GM12878 (cell line): ENCODE results near the gene APOL4. TPM values are rescaled to one million over a fixed set of nuclear protein-coding genes. Genes with fewer than 3 reads are reported as not detected.

ENCODE experiments used
- ATAC-seq: fragments of 200-7000 bp; cut with Tn5 transposase; 3 replicates; pipeline ENCODE4 v1.9.1; 2020; ENCODE audit warnings: mild to moderate bottlenecking, moderate library complexity
- BruUV-seq: library from RNA; stranded (reverse); fragments of 400-500 nt; replicated peaks from 2 replicates; lab custom pipeline; 2021; lab: Mats Ljungman, UMichigan
- CTCF ChIA-PET: fragments of 300-600 bp; sonication (Branson Sonifier 250); formaldehyde crosslinking; extraction: SDS; loops from one replicate; lab custom pipeline; 2021; ENCODE audit warnings: inconsistent platforms; lab: Yijun Ruan, JAX
- POLR2A ChIA-PET: fragments of 350-600 bp; formaldehyde crosslinking; extraction: SDS; loops from one replicate; lab custom pipeline; 2021; ENCODE audit warnings: inconsistent platforms; lab: Charles Lee
- RAD21 ChIA-PET: fragments of 300-600 bp; sonication (Branson Sonifier 250); formaldehyde crosslinking; loops from one replicate; lab custom pipeline; 2023; ENCODE audit warnings: antibody characterized with exemption; ENCODE audit not compliant: unreplicated experiment; lab: Charles Lee
- SMC1A ChIA-PET: fragments of 300-600 bp; sonication (Branson Sonifier 250); formaldehyde crosslinking; loops from one replicate; lab custom pipeline; 2023; ENCODE audit not compliant: unreplicated experiment, uncharacterized antibody; lab: Charles Lee
- DNase-seq: peaks from one replicate; pipeline ENCODE4 v3.0.0-alpha.2; 2011; ENCODE audit warnings: low read depth, low spot score
- FAIRE-seq: peaks from 3 replicates; lab custom pipeline; 2011; peaks lifted over from hg19 to GRCh38; lab: Jason Lieb, UNC
- H2AFZ ChIP-seq: 2 replicates; pipeline ENCODE4 v1.6.0; 2011; ENCODE audit warnings: low read depth, low read length, control low read depth; ENCODE audit not compliant: control insufficient read depth
- H3K27ac ChIP-seq: 2 replicates; pipeline ENCODE4 v1.5.1; 2011; ENCODE audit warnings: control low read depth; ENCODE audit not compliant: control insufficient read depth, insufficient read depth
- H3K27me3 ChIP-seq, 2 experiments: replicated peaks in 1 of 2; 2 replicates each; pipeline versions ENCODE4 v1.6.0 to v1.6.1; 2011; ENCODE audit warnings: low read length in 1 of 2; ENCODE audit not compliant: control insufficient read depth in 2 of 2, insufficient read depth in 2 of 2
- H3K36me3 ChIP-seq, 2 experiments: 2 replicates each; pipeline ENCODE4 v1.5.1; 2011; ENCODE audit warnings: low read length in 1 of 2; ENCODE audit not compliant: control insufficient read depth in 2 of 2, insufficient read depth in 2 of 2
- H3K4me1 ChIP-seq: 2 replicates; pipeline ENCODE4 v1.6.1; 2011; ENCODE audit warnings: mild to moderate bottlenecking, low read length, moderate library complexity, mixed read lengths; ENCODE audit not compliant: control insufficient read depth, insufficient read depth
- H3K4me2 ChIP-seq: 2 replicates; pipeline ENCODE4 v1.6.0; 2011; ENCODE audit warnings: control low read depth; ENCODE audit not compliant: control insufficient read depth, insufficient read depth
- H3K4me3 ChIP-seq: fragments of 200-600 bp; sonication (generic); 2 replicates; pipeline ENCODE4 v1.5.1; 2016
- H3K79me2 ChIP-seq: 2 replicates; pipeline ENCODE4 v1.6.0; 2011; ENCODE audit warnings: low read length; ENCODE audit not compliant: control insufficient read depth, insufficient read depth
- H3K9ac ChIP-seq: 2 replicates; pipeline ENCODE4 v1.8.0; 2011; ENCODE audit warnings: low read length, control low read depth, mixed read lengths; ENCODE audit not compliant: control insufficient read depth, insufficient read depth
- H3K9me3 ChIP-seq: replicated peaks from 3 replicates; pipeline ENCODE4 v1.5.1; 2011; ENCODE audit warnings: mild to moderate bottlenecking, low read length; ENCODE audit not compliant: control insufficient read depth, insufficient read depth
- H4K20me1 ChIP-seq: 2 replicates; pipeline ENCODE4 v1.6.0; 2011; ENCODE audit not compliant: control insufficient read depth, insufficient read depth
- CREM ChIP-seq: IDR thresholded peaks from 2 replicates; pipeline ENCODE4 v1.6.1; 2014; ENCODE audit warnings: antibody characterized with exemption, low read depth
- EGR1 ChIP-seq, 2 experiments: IDR thresholded peaks; 1 replicate in 1 of 2; 2 replicates in 1 of 2; pipeline ENCODE4 v1.6.1; 2011 to 2012; ENCODE audit warnings: low read depth in 2 of 2, low read length in 2 of 2, borderline replicate concordance in 1 of 2, mild to moderate bottlenecking in 1 of 2, moderate library complexity in 1 of 2
- EZH2 ChIP-seq: IDR thresholded peaks from 2 replicates; pipeline ENCODE4 v1.6.1; 2012; ENCODE audit warnings: low read depth, mild to moderate bottlenecking, control low read depth, inconsistent platforms, low read length, borderline replicate concordance; ENCODE audit not compliant: control insufficient read depth
- IRF4 ChIP-seq: IDR thresholded peaks from 2 replicates; pipeline ENCODE4 v1.6.1; 2011; ENCODE audit warnings: low read depth, low read length
- KDM1A ChIP-seq: fragments of 200-600 bp; sonication (generic); IDR thresholded peaks from 2 replicates; pipeline ENCODE4 v1.6.1; 2016; ENCODE audit warnings: borderline replicate concordance
- NFYA ChIP-seq: IDR thresholded peaks from 2 replicates; pipeline ENCODE4 v1.6.1; 2011; ENCODE audit warnings: low read depth, mild to moderate bottlenecking, low read length, improper control_type of control experiment, borderline replicate concordance
- WGBS: methylation state at CpG from one replicate; pipeline ENCODE4 v1.1.6; 2016; ENCODE audit warnings: low lambda C conversion rate; ENCODE audit not compliant: insufficient replicate concordance, insufficient coverage; ENCODE audit errors: missing lambda C conversion rate; 5-methylcytosine and 5-hydroxymethylcytosine counted together
- in situ Hi-C: fragments of 300-500 bp; cut with MboI; formaldehyde crosslinking; loops from 9 replicates; pipeline ENCODE4 v1.14.3; 2018; ENCODE audit warnings: mixed read lengths
- intact Hi-C: fragments of 100-400 bp; cut with micrococcal nuclease; formaldehyde crosslinking; loops from one replicate; pipeline ENCODE4 v1.14.2; 2022; ENCODE audit not compliant: unreplicated experiment
- polyA plus RNA-seq, 11 experiments: library from polyadenylated mRNA; depleted of rRNA in 4 of 11; unstranded in 6 of 11; stranded (reverse) in 5 of 11; fragments of >200 nt; fragmentation: Nextera tagmentation in 4 of 11; fragmentation: Illumina TruSeq in 1 of 11; extraction: Ambion mirVana in 4 of 11; extraction: Trizol in 1 of 11; gene quantifications; 1 replicate in 1 of 11; 2 replicates in 10 of 11; pipeline versions ENCODE4 v1.2.1 to v1.2.3, GENCODE V29; 2011 to 2016; ENCODE audit warnings: inconsistent platforms in 2 of 11, missing spikeins in 2 of 11, low read depth in 1 of 11
- total RNA-seq, 4 experiments: library from RNA; depleted of rRNA in 3 of 4; stranded (reverse); fragments of >200 nt in 3 of 4; fragmentation: Illumina TruSeq in 1 of 4; extraction: Trizol in 1 of 4; gene quantifications; 2 replicates each; pipeline versions ENCODE4 v1.2.1 to v1.2.3, GENCODE V29; 2013 to 2021
- TF ChIP-seq, protein P1 (sequence below): IDR thresholded peaks from 2 replicates; pipeline ENCODE4 v1.6.1; 2011; ENCODE audit warnings: mild to moderate bottlenecking, low read depth, low read length, moderate library complexity; ENCODE audit not compliant: insufficient replicate concordance

The APOL4 gene
- total and polyA plus RNA-seq, 10 of the 15 experiments (the other 5 are each of a cell fraction or from before 2014, with no cell fraction given), result 0.03 to 0.24 (median 0.19) TPM; not detected in 7

GRCh38 chr22:36198536-36198935, 3.1 kb downstream of the APOL4 start:
- H3K4me1 ChIP-seq, result peaks cover 12% of the 10 kb centered on the region
- H4K20me1 ChIP-seq, result no peaks in the 10 kb centered on the region
- no peak overlapping the region for H3K27ac ChIP-seq
- H3K4me2 ChIP-seq, result no peak overlapping the region
- no peak overlapping the region for H3K4me3 ChIP-seq
- no peaks in the 10 kb centered on the region for H3K79me2 ChIP-seq
- intact Hi-C loops (loop anchor here (10.0 kb wide), 1 partner anchor 286 kb away; the partner anchor contains the start of gene TXN2), in situ Hi-C loops (no loop called here)
- DNase-seq (no peak), FAIRE-seq (no peak), ATAC-seq (no peak)
- RAD21 ChIA-PET, result interaction anchor here (0.6 to 1.6 kb wide), 5 partner anchors 24 to 80 kb away, joined by 3 to 7 read pairs (median 3); partner anchors contain the start of gene APOL2
- no peaks in the 10 kb centered on the region for H3K9me3 ChIP-seq
- BruUV-seq, result no TSS peak
- POLR2A ChIA-PET, result no interaction called here
- WGBS, result 47% methylated on average over 3 of the region's 3 CpGs
- TF ChIP-seq NFYA, result no peak
- no peak for TF ChIP-seq KDM1A
- no peak for TF ChIP-seq CREM
- TF ChIP-seq IRF4, result no peak
- TF ChIP-seq, protein P1, sequence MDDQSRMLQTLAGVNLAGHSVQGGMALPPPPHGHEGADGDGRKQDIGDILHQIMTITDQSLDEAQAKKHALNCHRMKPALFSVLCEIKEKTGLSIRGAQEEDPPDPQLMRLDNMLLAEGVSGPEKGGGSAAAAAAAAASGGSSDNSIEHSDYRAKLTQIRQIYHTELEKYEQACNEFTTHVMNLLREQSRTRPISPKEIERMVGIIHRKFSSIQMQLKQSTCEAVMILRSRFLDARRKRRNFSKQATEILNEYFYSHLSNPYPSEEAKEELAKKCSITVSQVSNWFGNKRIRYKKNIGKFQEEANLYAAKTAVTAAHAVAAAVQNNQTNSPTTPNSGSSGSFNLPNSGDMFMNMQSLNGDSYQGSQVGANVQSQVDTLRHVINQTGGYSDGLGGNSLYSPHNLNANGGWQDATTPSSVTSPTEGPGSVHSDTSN, result no peak
- no peak for TF ChIP-seq EGR1 (IDR thresholded peaks at IDR 0.05; ENCODE audit: borderline replicate concordance in 1 of 2, low read depth in 2 of 2, low read length in 2 of 2)
- no peak for TF ChIP-seq EZH2
- H3K9ac ChIP-seq, result no peak overlapping the region
- CTCF ChIA-PET, result interaction anchor here (0.8 to 6.7 kb wide), 9 partner anchors 18 to 102 kb away, joined by 3 to 94 read pairs (median 7); partner anchors contain the start of gene APOL2
- no peak overlapping the region for H2AFZ ChIP-seq
- H3K36me3 ChIP-seq, result no peaks in the 10 kb centered on the region
- H3K27me3 ChIP-seq, result no peaks in the 10 kb centered on the region
- SMC1A ChIA-PET, result interaction anchor here (1.0 to 6.4 kb wide), 8 partner anchors 8 to 80 kb away, joined by 3 to 36 read pairs (median 6); partner anchors contain the start of genes APOL1 and APOL2
